ENCODE measurements around the gene GAB2.

GRCh38 chr11:78397398-78397797 lies 20.2 kb downstream of the GAB2 start:
- no peak for TF ChIP-seq USF2 (IDR thresholded peaks at IDR 0.05)
- no peak for TF ChIP-seq CTCF (IDR thresholded peaks at IDR 0.05)
- no peak for TF ChIP-seq PBX3 (IDR thresholded peaks at IDR 0.05)
- TF ChIP-seq CEBPB (IDR thresholded peaks at IDR 0.05) = no peak
- TF ChIP-seq MYC (IDR thresholded peaks at IDR 0.05; ENCODE audit: borderline replicate concordance, low read length) = no peak
- no peak for TF ChIP-seq POLR2A (IDR thresholded peaks at IDR 0.05; ENCODE audit: low read length)
